ENCODE data around the gene PCBP4.

PCBP4 gene

GRCh38 chr3:51955893-51956770, 11.1 kb downstream of the PCBP4 start:
- no peak for DNase-seq (ENCODE audit: low read depth in 2 of 2)

GRCh38 chr3:51955175-51955892, 11.9 kb downstream of the PCBP4 start, which contains the start of gene GPR62:
GPR62 (plus strand) TSS chr3:51955381; CDS start chr3:51955653, 272 bp downstream.
- no peak for DNase-seq (ENCODE audit: low read depth in 2 of 2)

- DNase-seq (ENCODE audit: low read depth in 2 of 2), result no peak
Observed at GRCh38 chr3:51954713-51955112, 12.5 kb downstream of the PCBP4 start.

- no peak for DNase-seq (ENCODE audit: low read depth in 2 of 2)
Observed at GRCh38 chr3:51954105-51954504, 13.1 kb downstream of the PCBP4 start.

- DNase-seq (ENCODE audit: low read depth in 2 of 2), result no peak
Observed at GRCh38 chr3:51953445-51953844, 13.8 kb downstream of the PCBP4 start.

- DNase-seq (ENCODE audit: low read depth in 2 of 2), result no peak
Observed at GRCh38 chr3:51950899-51951298, 16.4 kb downstream of the PCBP4 start.

GRCh38 chr3:51949121-51949520, 18.1 kb downstream of the PCBP4 start:
- no peak for DNase-seq (ENCODE audit: low read depth in 2 of 2)

GRCh38 chr3:51948016-51948580, 19.2 kb downstream of the PCBP4 start:
- no peak for DNase-seq (ENCODE audit: low read depth in 2 of 2)

GRCh38 chr3:51947215-51947900, 19.9 kb downstream of the PCBP4 start:
- DNase-seq (ENCODE audit: low read depth in 2 of 2), result no peak

- DNase-seq (ENCODE audit: low read depth in 2 of 2), result no peak
Observed at GRCh38 chr3:51946796-51947195, 20.5 kb downstream of the PCBP4 start.

GRCh38 chr3:51945926-51946705, 21.1 kb downstream of the PCBP4 start:
- no peak for DNase-seq (ENCODE audit: low read depth in 2 of 2)

GRCh38 chr3:51945031-51945840, 22.0 kb downstream of the PCBP4 start:
- no peak for DNase-seq (ENCODE audit: low read depth in 2 of 2)

GRCh38 chr3:51944451-51945021, 22.7 kb downstream of the PCBP4 start:
- no peak for DNase-seq (ENCODE audit: low read depth in 2 of 2)

GRCh38 chr3:51943451-51944391, 23.5 kb downstream of the PCBP4 start:
- DNase-seq (ENCODE audit: low read depth in 2 of 2), result no peak

- DNase-seq (ENCODE audit: low read depth in 2 of 2), result peak in 1 of 2 donors; percentile 44
Observed at GRCh38 chr3:51942603-51943450, 24.4 kb downstream of the PCBP4 start.

GRCh38 chr3:51941798-51942602, 25.3 kb downstream of the PCBP4 start, which contains the start of the genes PARP3 and RRP9:
PARP3 (plus strand) TSS chr3:51942363; CDS start chr3:51943356, 993 bp downstream.
RRP9 (minus strand) TSS chr3:51941904; CDS start chr3:51941867, 37 bp downstream.
- DNase-seq (ENCODE audit: low read depth in 2 of 2), result peak; percentile 99

GRCh38 chr3:51941463-51941797, 25.8 kb downstream of the PCBP4 start:
- no peak for DNase-seq (ENCODE audit: low read depth in 2 of 2)

All from activated CD8-positive, alpha-beta memory T cell treated with anti-CD3 and anti-CD28 coated beads for 4 hours (primary cell).